Measurements from ENCODE around the gene FAM181A. TPM values are rescaled to one million over a fixed set of nuclear protein-coding genes. Genes with fewer than 3 reads are reported as not detected.

The FAM181A gene
- total RNA-seq, 4 donors from 2014 or later, result not detected

DNA sequence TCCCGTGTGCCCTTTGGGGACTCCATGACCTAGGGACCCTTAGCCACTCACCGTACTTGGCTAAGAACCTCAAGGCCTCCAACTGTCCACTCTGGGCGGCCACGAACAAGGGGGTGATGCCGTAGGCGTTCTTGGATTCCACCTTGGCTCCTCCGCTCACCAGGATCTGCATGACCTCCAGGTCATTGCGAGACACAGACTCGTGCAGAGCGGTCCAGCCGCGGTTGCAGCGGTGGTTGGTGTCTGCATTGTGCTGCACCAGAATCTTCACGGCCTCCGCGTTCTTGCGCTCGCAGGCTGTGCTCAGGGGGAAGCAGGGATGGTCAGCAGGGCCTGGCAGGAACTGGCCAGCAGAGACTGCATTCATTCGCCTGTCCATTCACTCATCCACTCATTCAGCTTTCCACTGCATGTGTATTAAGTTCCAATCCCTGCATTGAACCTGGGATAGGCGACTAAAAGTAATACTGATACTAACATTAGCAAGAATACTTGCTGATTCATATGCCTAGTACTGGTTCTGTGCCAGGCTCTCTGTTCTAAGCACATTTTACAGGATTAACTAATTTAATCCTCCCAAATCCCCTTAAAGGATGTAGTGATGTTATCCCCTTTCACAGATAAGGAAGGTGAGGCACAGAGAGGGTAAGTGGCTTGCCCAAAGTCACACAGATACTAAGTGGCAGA is 23.9 kb downstream of the FAM181A start:
- ATAC-seq (ENCODE audit: low FRiP score) (no peak), DNase-seq (ENCODE audit: low spot score) (no peak)

DNA sequence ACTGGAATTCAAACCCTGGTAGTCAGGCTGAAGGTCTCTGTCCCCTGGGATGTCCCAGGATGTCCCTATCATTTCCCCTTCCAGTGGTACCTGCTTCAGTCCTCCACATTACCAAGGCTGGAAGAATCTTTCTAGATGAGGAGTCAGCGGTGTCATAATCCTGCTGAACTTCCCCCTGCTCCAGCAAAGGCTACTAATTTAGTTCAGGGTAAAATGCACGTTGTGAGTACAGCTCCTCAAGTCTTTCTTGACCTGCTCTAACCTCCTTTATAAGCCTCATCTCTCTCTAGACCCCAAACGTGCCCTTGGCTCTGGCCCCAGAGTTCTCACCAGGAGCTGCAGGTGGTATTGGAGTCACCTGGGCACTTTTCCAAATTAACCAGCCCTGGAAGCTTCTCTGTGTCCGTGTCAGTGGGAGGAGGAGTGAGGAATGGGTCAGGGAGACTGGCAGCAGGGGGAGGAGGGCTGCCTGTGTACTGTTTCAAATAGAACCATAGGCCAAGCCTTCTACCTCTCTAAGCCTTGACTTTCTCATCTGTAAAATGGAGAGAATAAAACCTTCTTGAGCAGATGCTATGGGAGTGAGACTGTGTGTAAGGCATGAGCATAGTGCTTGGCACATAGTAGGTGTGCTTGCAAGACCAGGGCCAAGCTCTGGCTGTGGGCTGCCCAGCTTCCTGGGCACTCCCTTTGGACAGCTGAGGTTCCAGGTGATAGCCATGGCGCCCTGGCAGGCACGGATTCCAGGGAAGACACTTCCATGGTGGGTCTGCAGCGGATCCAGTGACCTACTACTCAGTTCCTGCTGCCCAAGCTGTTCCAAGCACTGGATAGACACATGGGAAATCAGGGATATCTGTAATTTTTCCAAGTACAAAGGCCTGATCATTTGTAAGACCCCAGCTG is 24.7 kb downstream of the FAM181A start:
- no peak for DNase-seq (ENCODE audit: low spot score)
- ATAC-seq (ENCODE audit: low FRiP score), result no peak
- TF ChIP-seq CTCF (IDR thresholded peaks at IDR 0.05), result no peak

More for the DNA sequence above, 23.9 kb downstream of the FAM181A start:
- no peak for TF ChIP-seq CTCF (IDR thresholded peaks at IDR 0.05)

DNA sequence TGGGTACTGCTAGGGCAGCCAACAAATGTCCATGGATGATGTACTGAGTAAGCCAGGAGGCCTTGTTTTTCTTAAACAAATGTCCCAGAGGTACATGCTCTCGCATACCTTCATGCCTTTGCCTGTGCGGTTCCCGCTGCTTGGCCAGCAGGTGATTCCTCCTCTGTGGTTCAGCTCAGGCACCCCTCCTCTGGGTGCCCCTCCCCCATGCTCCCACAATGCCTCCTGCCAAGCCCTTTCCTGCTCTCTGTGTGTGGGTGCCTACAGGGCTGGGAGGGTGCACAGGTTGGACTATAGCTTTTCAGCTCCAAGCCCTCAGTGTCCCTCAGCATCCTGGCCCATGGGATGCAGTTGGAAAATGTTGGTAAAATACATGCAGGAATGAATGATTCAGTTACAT is 25.7 kb downstream of the FAM181A start:
- DNase-seq (ENCODE audit: low spot score) (no peak), ATAC-seq (ENCODE audit: low FRiP score) (no peak)
- TF ChIP-seq CTCF (IDR thresholded peaks at IDR 0.05), result no peak

DNA sequence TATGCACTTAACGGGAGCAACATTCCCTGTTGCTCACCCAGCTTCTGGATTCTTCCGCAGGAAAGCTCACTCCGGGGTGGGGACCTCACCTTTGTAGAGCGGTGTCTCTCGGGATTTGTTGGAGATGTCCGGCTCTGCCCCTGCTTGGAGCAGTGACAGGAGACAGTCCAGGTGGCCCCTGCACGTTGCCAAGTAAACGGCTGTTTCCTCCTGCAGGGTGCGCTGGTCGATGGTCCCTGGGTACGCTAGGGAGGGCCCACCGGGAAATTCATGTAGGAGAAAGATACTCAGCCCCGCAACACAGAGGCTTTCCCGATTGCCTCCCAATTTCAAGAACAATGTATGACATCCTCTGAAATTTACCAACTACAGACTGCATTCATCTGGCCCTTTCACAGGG is 26.1 kb downstream of the FAM181A start:
- DNase-seq (ENCODE audit: low spot score) (no peak), ATAC-seq (ENCODE audit: low FRiP score) (no peak)
- no peak for TF ChIP-seq CTCF (IDR thresholded peaks at IDR 0.05)

- ATAC-seq (ENCODE audit: low FRiP score), result no peak
Observed at GRCh38 chr14:93953739-93954515, 26.8 kb downstream of the FAM181A start.

GRCh38 chr14:93954516-93954830 is 27.3 kb downstream of the FAM181A start:
- DNase-seq (ENCODE audit: low spot score), result no peak
- no peak for TF ChIP-seq CTCF (IDR thresholded peaks at IDR 0.05)
- ATAC-seq (ENCODE audit: low FRiP score), result no peak

More at GRCh38 chr14:93953739-93954515, 26.8 kb downstream of the FAM181A start:
- no peak for TF ChIP-seq CTCF (IDR thresholded peaks at IDR 0.05)
- DNase-seq (ENCODE audit: low spot score), result no peak

All from omental fat pad (tissue), 4 donors.